ENCODE data around the gene CACNA1C.

Gene CACNA1C

GRCh38 chr12:2412305-2412643, 359.5 kb downstream of the CACNA1C start:
- H3K27ac Mint-ChIP-seq (ENCODE audit: low read depth) = no peak overlapping the region
- ATAC-seq (replicated peaks; ENCODE audit: extremely low read depth, poor library complexity, severe bottlenecking) (no peak), DNase-seq (ENCODE audit: low spot score in 2 of 2) (no peak)
- no peak overlapping the region for H3K4me3 Mint-ChIP-seq
- H3K27me3 Mint-ChIP-seq = peaks cover 16% of the 10 kb centered on the region
- H3K36me3 Mint-ChIP-seq (ENCODE audit: insufficient read depth) = no peaks in the 10 kb centered on the region
- H3K4me1 Mint-ChIP-seq = no peaks in the 10 kb centered on the region
- H3K9me3 Mint-ChIP-seq = no peaks in the 10 kb centered on the region

- Mint-ChIP-seq H3K4me3 (no peak overlapping the region), H3K27me3 (peaks cover 16% of the 10 kb centered on the region), H3K9me3 (no peaks in the 10 kb centered on the region), H3K36me3 (ENCODE audit: insufficient read depth) (no peaks in the 10 kb centered on the region), H3K4me1 (no peaks in the 10 kb centered on the region), H3K27ac (ENCODE audit: low read depth) (no peak overlapping the region)
- no peak for DNase-seq (ENCODE audit: low spot score in 2 of 2)
- ATAC-seq (replicated peaks; ENCODE audit: extremely low read depth, poor library complexity, severe bottlenecking) = no peak
Observed at GRCh38 chr12:2413301-2413700, 360.5 kb downstream of the CACNA1C start.

GRCh38 chr12:2413999-2414792, 361.4 kb downstream of the CACNA1C start:
- Mint-ChIP-seq H3K27ac (ENCODE audit: low read depth) (no peak overlapping the region), H3K4me3 (no peak overlapping the region), H3K27me3 (peaks cover 16% of the 10 kb centered on the region), H3K36me3 (ENCODE audit: insufficient read depth) (no peaks in the 10 kb centered on the region), H3K9me3 (no peaks in the 10 kb centered on the region), H3K4me1 (no peaks in the 10 kb centered on the region)
- DNase-seq (ENCODE audit: low spot score in 2 of 2) = no peak
- ATAC-seq (replicated peaks; ENCODE audit: extremely low read depth, poor library complexity, severe bottlenecking) = no peak

GRCh38 chr12:2414810-2415567, 362.2 kb downstream of the CACNA1C start:
- ATAC-seq (replicated peaks; ENCODE audit: extremely low read depth, poor library complexity, severe bottlenecking) (no peak), DNase-seq (ENCODE audit: low spot score in 2 of 2) (no peak)
- no peaks in the 10 kb centered on the region for H3K36me3 Mint-ChIP-seq (ENCODE audit: insufficient read depth)
- no peaks in the 10 kb centered on the region for H3K9me3 Mint-ChIP-seq
- no peak overlapping the region for H3K4me3 Mint-ChIP-seq
- H3K4me1 Mint-ChIP-seq = no peaks in the 10 kb centered on the region
- H3K27ac Mint-ChIP-seq (ENCODE audit: low read depth) = no peak overlapping the region
- peaks cover 16% of the 10 kb centered on the region for H3K27me3 Mint-ChIP-seq

GRCh38 chr12:2415568-2415944, 362.8 kb downstream of the CACNA1C start:
- Mint-ChIP-seq H3K4me3 (no peak overlapping the region), H3K4me1 (no peaks in the 10 kb centered on the region), H3K27ac (ENCODE audit: low read depth) (no peak overlapping the region), H3K27me3 (peaks cover 16% of the 10 kb centered on the region), H3K9me3 (no peaks in the 10 kb centered on the region), H3K36me3 (ENCODE audit: insufficient read depth) (no peaks in the 10 kb centered on the region)
- ATAC-seq (replicated peaks; ENCODE audit: extremely low read depth, poor library complexity, severe bottlenecking) = no peak
- DNase-seq (ENCODE audit: low spot score in 2 of 2) = no peak

- ATAC-seq (replicated peaks; ENCODE audit: extremely low read depth, poor library complexity, severe bottlenecking) = no peak
- Mint-ChIP-seq H3K9me3 (no peaks in the 10 kb centered on the region), H3K27me3 (peaks cover 20% of the 10 kb centered on the region)
Observed at GRCh38 chr12:2416158-2416557, 363.4 kb downstream of the CACNA1C start.

GRCh38 chr12:2417481-2418160, 364.8 kb downstream of the CACNA1C start:
- ATAC-seq (replicated peaks; ENCODE audit: extremely low read depth, poor library complexity, severe bottlenecking) = no peak
- Mint-ChIP-seq H3K36me3 (ENCODE audit: insufficient read depth) (no peaks in the 10 kb centered on the region), H3K27me3 (peaks cover 33% of the 10 kb centered on the region), H3K9me3 (no peaks in the 10 kb centered on the region), H3K4me3 (no peak overlapping the region), H3K4me1 (no peaks in the 10 kb centered on the region), H3K27ac (ENCODE audit: low read depth) (no peak overlapping the region)
- DNase-seq (ENCODE audit: low spot score in 2 of 2) = no peak

More at GRCh38 chr12:2416158-2416557, 363.4 kb downstream of the CACNA1C start:
- no peak overlapping the region for H3K27ac Mint-ChIP-seq (ENCODE audit: low read depth)
- H3K4me1 Mint-ChIP-seq = no peaks in the 10 kb centered on the region
- H3K4me3 Mint-ChIP-seq = no peak overlapping the region
- DNase-seq (ENCODE audit: low spot score in 2 of 2) = no peak
- no peaks in the 10 kb centered on the region for H3K36me3 Mint-ChIP-seq (ENCODE audit: insufficient read depth)

- no peaks in the 10 kb centered on the region for H3K36me3 Mint-ChIP-seq (ENCODE audit: insufficient read depth)
- peaks cover 34% of the 10 kb centered on the region for H3K27me3 Mint-ChIP-seq
- H3K27ac Mint-ChIP-seq (ENCODE audit: low read depth) = no peak overlapping the region
- no peaks in the 10 kb centered on the region for H3K9me3 Mint-ChIP-seq
- H3K4me3 Mint-ChIP-seq = no peak overlapping the region
- DNase-seq (ENCODE audit: low spot score in 2 of 2) (no peak), ATAC-seq (replicated peaks; ENCODE audit: extremely low read depth, poor library complexity, severe bottlenecking) (no peak)
- no peaks in the 10 kb centered on the region for H3K4me1 Mint-ChIP-seq
Observed at GRCh38 chr12:2418579-2418978, 365.8 kb downstream of the CACNA1C start.

GRCh38 chr12:2422591-2422990, 369.8 kb downstream of the CACNA1C start:
- DNase-seq (ENCODE audit: low spot score in 2 of 2) = no peak
- Mint-ChIP-seq H3K27me3 (peaks cover 34% of the 10 kb centered on the region), H3K36me3 (ENCODE audit: insufficient read depth) (peaks cover 2% of the 10 kb centered on the region), H3K9me3 (peaks cover 6% of the 10 kb centered on the region), H3K4me3 (no peak overlapping the region), H3K4me1 (no peaks in the 10 kb centered on the region), H3K27ac (ENCODE audit: low read depth) (no peak overlapping the region)
- ATAC-seq (replicated peaks; ENCODE audit: extremely low read depth, poor library complexity, severe bottlenecking) = no peak

GRCh38 chr12:2429032-2429431, 376.2 kb downstream of the CACNA1C start:
- Mint-ChIP-seq H3K4me3 (no peak overlapping the region), H3K27ac (ENCODE audit: low read depth) (no peak overlapping the region), H3K9me3 (peaks cover 6% of the 10 kb centered on the region), H3K36me3 (ENCODE audit: insufficient read depth) (peaks cover 2% of the 10 kb centered on the region), H3K4me1 (no peaks in the 10 kb centered on the region), H3K27me3 (peaks cover 40% of the 10 kb centered on the region)
- ATAC-seq (replicated peaks; ENCODE audit: extremely low read depth, poor library complexity, severe bottlenecking) = no peak
- no peak for DNase-seq (ENCODE audit: low spot score in 2 of 2)

GRCh38 chr12:2431810-2432209, 379.0 kb downstream of the CACNA1C start:
- peaks cover 49% of the 10 kb centered on the region for H3K27me3 Mint-ChIP-seq
- no peaks in the 10 kb centered on the region for H3K4me1 Mint-ChIP-seq
- no peaks in the 10 kb centered on the region for H3K9me3 Mint-ChIP-seq
- no peak for DNase-seq (ENCODE audit: low spot score in 2 of 2)
- ATAC-seq (replicated peaks; ENCODE audit: extremely low read depth, poor library complexity, severe bottlenecking) = no peak
- H3K27ac Mint-ChIP-seq (ENCODE audit: low read depth) = no peak overlapping the region
- no peaks in the 10 kb centered on the region for H3K36me3 Mint-ChIP-seq (ENCODE audit: insufficient read depth)
- no peak overlapping the region for H3K4me3 Mint-ChIP-seq

GRCh38 chr12:2432856-2433255, 380.1 kb downstream of the CACNA1C start:
- Mint-ChIP-seq H3K27ac (ENCODE audit: low read depth) (no peak overlapping the region), H3K36me3 (ENCODE audit: insufficient read depth) (no peaks in the 10 kb centered on the region), H3K4me1 (no peaks in the 10 kb centered on the region), H3K9me3 (peaks cover 5% of the 10 kb centered on the region), H3K4me3 (no peak overlapping the region), H3K27me3 (peaks cover 49% of the 10 kb centered on the region)
- DNase-seq (ENCODE audit: low spot score in 2 of 2) (no peak), ATAC-seq (replicated peaks; ENCODE audit: extremely low read depth, poor library complexity, severe bottlenecking) (no peak)

GRCh38 chr12:2435511-2435910, 382.7 kb downstream of the CACNA1C start:
- peaks cover 46% of the 10 kb centered on the region for H3K27me3 Mint-ChIP-seq
- no peak overlapping the region for H3K27ac Mint-ChIP-seq (ENCODE audit: low read depth)
- peaks cover 9% of the 10 kb centered on the region for H3K9me3 Mint-ChIP-seq
- ATAC-seq (replicated peaks; ENCODE audit: extremely low read depth, poor library complexity, severe bottlenecking) = no peak
- no peaks in the 10 kb centered on the region for H3K36me3 Mint-ChIP-seq (ENCODE audit: insufficient read depth)
- H3K4me3 Mint-ChIP-seq = no peak overlapping the region
- no peak for DNase-seq (ENCODE audit: low spot score in 2 of 2)
- no peaks in the 10 kb centered on the region for H3K4me1 Mint-ChIP-seq
